ENCODE measurements around the gene PITHD1.

The PITHD1 gene

GRCh38 chr1:23809751-23810171 is 31.5 kb downstream of the PITHD1 start:
- Histone ChIP-seq H3K27ac (ENCODE audit: low read depth, low read length, severe bottlenecking) (no peak overlapping the region), H3K9me3 (ENCODE audit: control insufficient read depth, low read length) (no peaks in the 10 kb centered on the region), H3K36me3 (ENCODE audit: control insufficient read depth, insufficient read depth, low read length) (peaks cover 19% of the 10 kb centered on the region), H3K4me3 (ENCODE audit: extremely low read depth, insufficient read depth, low read length, poor library complexity, severe bottlenecking) (no peak overlapping the region), H3K4me1 (ENCODE audit: control insufficient read depth, insufficient read depth, low read length, poor library complexity, severe bottlenecking) (no peaks in the 10 kb centered on the region)
- WGBS, 2 experiments (ENCODE audit: insufficient coverage in 2 of 2): 25 to 30% methylated on average over 5 to 6 of the region's 6 CpGs

GRCh38 chr1:23810818-23811540 is 32.8 kb downstream of the PITHD1 start:
- WGBS, 2 experiments (ENCODE audit: insufficient coverage in 2 of 2): 69 to 77% methylated on average over 3 of the region's 3 CpGs
- Histone ChIP-seq H3K36me3 (ENCODE audit: control insufficient read depth, insufficient read depth, low read length) (peaks cover 24% of the 10 kb centered on the region), H3K27ac (ENCODE audit: low read depth, low read length, severe bottlenecking) (no peak overlapping the region), H3K9me3 (ENCODE audit: control insufficient read depth, low read length) (no peaks in the 10 kb centered on the region), H3K4me1 (ENCODE audit: control insufficient read depth, insufficient read depth, low read length, poor library complexity, severe bottlenecking) (no peaks in the 10 kb centered on the region), H3K4me3 (ENCODE audit: extremely low read depth, insufficient read depth, low read length, poor library complexity, severe bottlenecking) (no peak overlapping the region)

GRCh38 chr1:23814016-23814415 is 35.8 kb downstream of the PITHD1 start:
- Histone ChIP-seq H3K4me1 (ENCODE audit: control insufficient read depth, insufficient read depth, low read length, poor library complexity, severe bottlenecking) (no peaks in the 10 kb centered on the region), H3K4me3 (ENCODE audit: extremely low read depth, insufficient read depth, low read length, poor library complexity, severe bottlenecking) (no peak overlapping the region), H3K36me3 (ENCODE audit: control insufficient read depth, insufficient read depth, low read length) (peaks cover 29% of the 10 kb centered on the region), H3K9me3 (ENCODE audit: control insufficient read depth, low read length) (no peaks in the 10 kb centered on the region), H3K27ac (ENCODE audit: low read depth, low read length, severe bottlenecking) (no peak overlapping the region)
- WGBS, 2 experiments (ENCODE audit: insufficient coverage in 2 of 2): 97 to 100% methylated on average over 4 of the region's 4 CpGs

GRCh38 chr1:23816361-23816760 is 38.1 kb downstream of the PITHD1 start:
- Histone ChIP-seq H3K4me1 (ENCODE audit: control insufficient read depth, insufficient read depth, low read length, poor library complexity, severe bottlenecking) (no peaks in the 10 kb centered on the region), H3K36me3 (ENCODE audit: control insufficient read depth, insufficient read depth, low read length) (peaks cover 33% of the 10 kb centered on the region), H3K27ac (ENCODE audit: low read depth, low read length, severe bottlenecking) (no peak overlapping the region), H3K4me3 (ENCODE audit: extremely low read depth, insufficient read depth, low read length, poor library complexity, severe bottlenecking) (no peak overlapping the region), H3K9me3 (ENCODE audit: control insufficient read depth, low read length) (no peaks in the 10 kb centered on the region)
- WGBS, 2 experiments (ENCODE audit: insufficient coverage in 2 of 2): 85 to 100% methylated on average over 1 to 3 of the region's 3 CpGs

- no peak overlapping the region for H3K27ac ChIP-seq (ENCODE audit: low read depth, low read length, severe bottlenecking)
- H3K36me3 ChIP-seq (ENCODE audit: control insufficient read depth, insufficient read depth, low read length): peaks cover 33% of the 10 kb centered on the region
- no peak overlapping the region for H3K4me3 ChIP-seq (ENCODE audit: extremely low read depth, insufficient read depth, low read length, poor library complexity, severe bottlenecking)
- H3K4me1 ChIP-seq (ENCODE audit: control insufficient read depth, insufficient read depth, low read length, poor library complexity, severe bottlenecking): no peaks in the 10 kb centered on the region
- H3K9me3 ChIP-seq (ENCODE audit: control insufficient read depth, low read length): no peaks in the 10 kb centered on the region
These were observed 38.7 kb downstream of the PITHD1 start for GRCh38 chr1:23816906-23817305.

GRCh38 chr1:23817633-23818032 is 39.4 kb downstream of the PITHD1 start:
- 86 to 94% methylated on average over 2 of the region's 3 CpGs for WGBS, 2 experiments (ENCODE audit: insufficient coverage in 2 of 2)
- Histone ChIP-seq H3K27ac (ENCODE audit: low read depth, low read length, severe bottlenecking) (no peak overlapping the region), H3K9me3 (ENCODE audit: control insufficient read depth, low read length) (no peaks in the 10 kb centered on the region), H3K4me1 (ENCODE audit: control insufficient read depth, insufficient read depth, low read length, poor library complexity, severe bottlenecking) (no peaks in the 10 kb centered on the region), H3K36me3 (ENCODE audit: control insufficient read depth, insufficient read depth, low read length) (peaks cover 33% of the 10 kb centered on the region), H3K4me3 (ENCODE audit: extremely low read depth, insufficient read depth, low read length, poor library complexity, severe bottlenecking) (no peak overlapping the region)

GRCh38 chr1:23823767-23824166 is 45.5 kb downstream of the PITHD1 start:
- Histone ChIP-seq H3K4me1 (ENCODE audit: control insufficient read depth, insufficient read depth, low read length, poor library complexity, severe bottlenecking) (peaks cover 5% of the 10 kb centered on the region), H3K36me3 (ENCODE audit: control insufficient read depth, insufficient read depth, low read length) (peaks cover 5% of the 10 kb centered on the region), H3K4me3 (ENCODE audit: extremely low read depth, insufficient read depth, low read length, poor library complexity, severe bottlenecking) (no peak overlapping the region), H3K9me3 (ENCODE audit: control insufficient read depth, low read length) (no peaks in the 10 kb centered on the region), H3K27ac (ENCODE audit: low read depth, low read length, severe bottlenecking) (no peak overlapping the region)
- 93 to 94% methylated on average over 6 of the region's 7 CpGs for WGBS, 2 experiments (ENCODE audit: insufficient coverage in 2 of 2)

- peak overlapping the region; percentile 72 for H3K4me3 ChIP-seq (ENCODE audit: extremely low read depth, insufficient read depth, low read length, poor library complexity, severe bottlenecking)
- no peaks in the 10 kb centered on the region for H3K9me3 ChIP-seq (ENCODE audit: control insufficient read depth, low read length)
- no peaks in the 10 kb centered on the region for H3K36me3 ChIP-seq (ENCODE audit: control insufficient read depth, insufficient read depth, low read length)
- WGBS, 2 experiments (ENCODE audit: insufficient coverage in 2 of 2): 3 to 9% methylated on average over 6 of the region's 8 CpGs
- peak overlapping the region; percentile 55 for H3K27ac ChIP-seq (ENCODE audit: low read depth, low read length, severe bottlenecking)
- H3K4me1 ChIP-seq (ENCODE audit: control insufficient read depth, insufficient read depth, low read length, poor library complexity, severe bottlenecking): peaks cover 5% of the 10 kb centered on the region
These were observed 46.5 kb downstream of the PITHD1 start for GRCh38 chr1:23824711-23825075.

- Histone ChIP-seq H3K36me3 (ENCODE audit: control insufficient read depth, insufficient read depth, low read length) (no peaks in the 10 kb centered on the region), H3K4me1 (ENCODE audit: control insufficient read depth, insufficient read depth, low read length, poor library complexity, severe bottlenecking) (peaks cover 5% of the 10 kb centered on the region), H3K9me3 (ENCODE audit: control insufficient read depth, low read length) (no peaks in the 10 kb centered on the region), H3K4me3 (ENCODE audit: extremely low read depth, insufficient read depth, low read length, poor library complexity, severe bottlenecking) (peak within 1 kb of the TSS; percentile 72), H3K27ac (ENCODE audit: low read depth, low read length, severe bottlenecking) (peak within 1 kb of the TSS; percentile 55)
- WGBS, 2 experiments (ENCODE audit: insufficient coverage in 2 of 2): 0% methylated on average over 30 to 32 of the region's 42 CpGs
These were observed 47.0 kb downstream of the PITHD1 start, which contains the start of gene HMGCL for GRCh38 chr1:23825076-23825761. Gene HMGCL, minus strand, starts transcription at chr1:23825429. Its CDS starts 14 bp downstream, at chr1:23825415.

- H3K4me3 ChIP-seq (ENCODE audit: extremely low read depth, insufficient read depth, low read length, poor library complexity, severe bottlenecking): peak overlapping the region; percentile 72
- H3K9me3 ChIP-seq (ENCODE audit: control insufficient read depth, low read length): no peaks in the 10 kb centered on the region
- 74 to 82% methylated on average over 13 to 18 of the region's 24 CpGs for WGBS, 2 experiments (ENCODE audit: insufficient coverage in 2 of 2)
- H3K27ac ChIP-seq (ENCODE audit: low read depth, low read length, severe bottlenecking): peak overlapping the region; percentile 10
- H3K4me1 ChIP-seq (ENCODE audit: control insufficient read depth, insufficient read depth, low read length, poor library complexity, severe bottlenecking): peaks cover 5% of the 10 kb centered on the region
- H3K36me3 ChIP-seq (ENCODE audit: control insufficient read depth, insufficient read depth, low read length): no peaks in the 10 kb centered on the region
These were observed 47.7 kb downstream of the PITHD1 start for GRCh38 chr1:23825762-23826522.

All from mesodermal cell (in vitro differentiated cells).